Right lobe of liver (tissue), 4 donors: Measurements from ENCODE around the gene RBMS3.

Source experiments
- CTCF ChIP-seq, 4 donors: fragments of 200-600 bp in 3 of 4; fragments of 450-650 bp in 1 of 4; IDR thresholded peaks; one replicate each; pipeline versions ENCODE4 v1.5.1 to v1.8.0; 2016 to 2022; ENCODE audit warnings: antibody characterized with exemption in 4 of 4, mild to moderate bottlenecking in 2 of 4
- POLR2A ChIP-seq: fragments of 450-650 bp; IDR thresholded peaks from one replicate; pipeline ENCODE4 v1.6.1; 2017; ENCODE audit warnings: antibody characterized with exemption, mild to moderate bottlenecking
- donor health status: DM: no; HTN: no; CAD: no.
- donor health status: DM: no; HTN: no; CAD: no.
- donor health status: DM: no; HTN: yes; CAD: no.

- TF ChIP-seq CTCF (IDR thresholded peaks at IDR 0.05) (no peak), POLR2A (no peak)
Observed at GRCh38 chr3:29696311-29696710, 415.4 kb downstream of the RBMS3 start.
